ENCODE measurements around the gene CLEC16A. TPM values are rescaled to one million over a fixed set of nuclear protein-coding genes. Genes with fewer than 3 reads are reported as not detected.

CLEC16A gene
- total and polyA plus RNA-seq, 2 donors (not counting 1 experiment from before 2014, with no cell fraction given): 21.9 to 79.5 TPM

GRCh38 chr16:11057711-11058345 lies 113.5 kb downstream of the CLEC16A start:
- TF ChIP-seq CTCF (IDR thresholded peaks at IDR 0.05) (no peak), EZH2 (IDR thresholded peaks at IDR 0.05; ENCODE audit: borderline replicate concordance, insufficient read depth, low read depth, low read length, poor library complexity, severe bottlenecking) (no peak)
- Histone ChIP-seq H3K27me3 (replicated peaks in 1 of 4; ENCODE audit: control extremely low read depth in 1 of 4, control insufficient read depth in 3 of 4, insufficient read depth in 4 of 4, low read length in 3 of 4) (no peaks in the 10 kb centered on the region), H3K79me2 (ENCODE audit: control insufficient read depth, insufficient read depth, low read length) (no peaks in the 10 kb centered on the region), H3K4me1 (ENCODE audit: control insufficient read depth in 2 of 2, insufficient read depth in 2 of 2, low read length in 2 of 2) (no peaks in the 10 kb centered on the region), H2AFZ (ENCODE audit: insufficient read depth, low read depth, low read length, poor library complexity, severe bottlenecking) (no peak overlapping the region), H3K27ac (ENCODE audit: low read length in 2 of 2) (no peak overlapping the region), H3K4me3 (ENCODE audit: control extremely low read depth in 1 of 5, extremely low read depth in 1 of 5, insufficient read depth in 1 of 5, low read depth in 2 of 5, low read length in 4 of 5) (no peak overlapping the region), H4K20me1 (ENCODE audit: control insufficient read depth, insufficient read depth, low read length, poor library complexity, severe bottlenecking) (no peaks in the 10 kb centered on the region), H3K9me3 (ENCODE audit: control extremely low read depth in 1 of 3, control insufficient read depth in 2 of 3, insufficient read depth in 1 of 3, low read length in 2 of 3) (no peaks in the 10 kb centered on the region), H3K4me2 (replicated peaks; ENCODE audit: low read depth, low read length, poor library complexity, severe bottlenecking) (no peak overlapping the region), H3K9ac (ENCODE audit: low read length) (no peak overlapping the region), H3K36me3 (replicated peaks in 1 of 2; ENCODE audit: control extremely low read depth in 1 of 2, control insufficient read depth in 1 of 2, extremely low read depth in 1 of 2, insufficient read depth in 2 of 2, low read length in 1 of 2) (peaks cover 3 to 66% of the 10 kb centered on the region in 2 experiments)
- Mint-ChIP-seq H3K9me3 (ENCODE audit: insufficient read depth) (no peaks in the 10 kb centered on the region), H3K27ac (no peak overlapping the region), H3K4me1 (peaks cover 2% of the 10 kb centered on the region), H3K27me3 (no peaks in the 10 kb centered on the region), H3K4me3 (no peak overlapping the region)
- WGBS (ENCODE audit: insufficient coverage): 100% methylated on average over 1 of the region's 9 CpGs
- ATAC-seq (ENCODE audit: low read depth): no peak
- no peak for DNase-seq
- CTCF ChIA-PET: interaction anchor here (0.5 kb wide), 1 partner anchor 658 kb away, joined by 5 read pairs; no protein-coding TSS in a partner anchor
- POLR2A ChIA-PET: no interaction called here
- intact Hi-C loops (cut with micrococcal nuclease): no loop called here

- WGBS (ENCODE audit: insufficient coverage): 65% methylated on average over 3 of the region's 5 CpGs
- H3K4me3 Mint-ChIP-seq: no peak overlapping the region
- POLR2A ChIA-PET: interaction anchor here (0.7 kb wide), 1 partner anchor 376 kb away, joined by 4 read pairs; no protein-coding TSS in a partner anchor
- H3K27ac Mint-ChIP-seq: no peak overlapping the region
- Histone ChIP-seq H3K4me2 (replicated peaks; ENCODE audit: low read depth, low read length, poor library complexity, severe bottlenecking) (no peak overlapping the region), H4K20me1 (ENCODE audit: control insufficient read depth, insufficient read depth, low read length, poor library complexity, severe bottlenecking) (no peaks in the 10 kb centered on the region), H3K9me3 (ENCODE audit: control extremely low read depth in 1 of 3, control insufficient read depth in 2 of 3, insufficient read depth in 1 of 3, low read length in 2 of 3) (no peaks in the 10 kb centered on the region), H3K9ac (ENCODE audit: low read length) (no peak overlapping the region), H3K36me3 (replicated peaks in 1 of 2; ENCODE audit: control extremely low read depth in 1 of 2, control insufficient read depth in 1 of 2, extremely low read depth in 1 of 2, insufficient read depth in 2 of 2, low read length in 1 of 2) (peaks cover 5 to 73% of the 10 kb centered on the region in 2 experiments), H3K27ac (ENCODE audit: low read length in 2 of 2) (no peak overlapping the region), H2AFZ (ENCODE audit: insufficient read depth, low read depth, low read length, poor library complexity, severe bottlenecking) (no peak overlapping the region), H3K79me2 (ENCODE audit: control insufficient read depth, insufficient read depth, low read length) (no peaks in the 10 kb centered on the region), H3K4me1 (ENCODE audit: control insufficient read depth in 2 of 2, insufficient read depth in 2 of 2, low read length in 2 of 2) (no peaks in the 10 kb centered on the region), H3K4me3 (ENCODE audit: control extremely low read depth in 1 of 5, extremely low read depth in 1 of 5, insufficient read depth in 1 of 5, low read depth in 2 of 5, low read length in 4 of 5) (no peak overlapping the region), H3K27me3 (replicated peaks in 1 of 4; ENCODE audit: control extremely low read depth in 1 of 4, control insufficient read depth in 3 of 4, insufficient read depth in 4 of 4, low read length in 3 of 4) (no peaks in the 10 kb centered on the region)
- no peaks in the 10 kb centered on the region for H3K4me1 Mint-ChIP-seq
- TF ChIP-seq EZH2 (IDR thresholded peaks at IDR 0.05; ENCODE audit: borderline replicate concordance, insufficient read depth, low read depth, low read length, poor library complexity, severe bottlenecking) (no peak), CTCF (IDR thresholded peaks at IDR 0.05) (no peak)
- intact Hi-C loops (cut with micrococcal nuclease): no loop called here
- CTCF ChIA-PET: interaction anchor here (1.2 kb wide), 1 partner anchor 17 kb away, joined by 3 read pairs; no protein-coding TSS in a partner anchor
- H3K9me3 Mint-ChIP-seq (ENCODE audit: insufficient read depth): no peaks in the 10 kb centered on the region
- DNase-seq (no peak), ATAC-seq (ENCODE audit: low read depth) (no peak)
- no peaks in the 10 kb centered on the region for H3K27me3 Mint-ChIP-seq
Measured at GRCh38 chr16:11058832-11059231, 114.5 kb downstream of the CLEC16A start.
